Thoracic aorta (tissue), 2 donors: ENCODE data around the gene LRRC8D. TPM values are rescaled to one million over a fixed set of nuclear protein-coding genes. Genes with fewer than 3 reads are reported as not detected.

ENCODE experiments used
- ATAC-seq: fragments of 150-250 bp; one replicate; pipeline ENCODE4 v1.8.0; 2017; ENCODE audit warnings: low read depth; ENCODE audit not compliant: insufficient number of reproducible peaks, low FRiP score
- DNase-seq: peaks from one replicate; pipeline ENCODE4 v3.0.0-alpha.2; 2020; ENCODE audit warnings: low spot score
- H3K27ac ChIP-seq, 2 donors: fragments of 200-600 bp; sonication (generic); 1 replicate in 1 of 2; 2 replicates in 1 of 2; pipeline ENCODE4 v1.5.1; 2016; ENCODE audit warnings: mild to moderate bottlenecking in 2 of 2, moderate library complexity in 2 of 2
- H3K27me3 ChIP-seq: fragments of 200-600 bp; sonication (generic); replicated peaks from 2 replicates; pipeline ENCODE4 v1.6.0; 2016; ENCODE audit warnings: mild to moderate bottlenecking; ENCODE audit not compliant: insufficient read depth
- H3K36me3 ChIP-seq: fragments of 200-600 bp; sonication (generic); one replicate; pipeline ENCODE4 v1.5.1; 2016
- H3K4me1 ChIP-seq, 2 donors: fragments of 200-600 bp; sonication (generic); 1 replicate in 1 of 2; 2 replicates in 1 of 2; pipeline versions ENCODE4 v1.5.1 to v1.6.0; 2016; ENCODE audit warnings: low read depth in 2 of 2, mild to moderate bottlenecking in 1 of 2; ENCODE audit not compliant: control insufficient read depth in 1 of 2
- H3K4me3 ChIP-seq: fragments of 200-600 bp; sonication (generic); 2 replicates; pipeline ENCODE4 v1.5.1; 2016; ENCODE audit warnings: mild to moderate bottlenecking
- H3K9me3 ChIP-seq: fragments of 200-600 bp; sonication (generic); 2 replicates; pipeline ENCODE4 v1.5.1; 2016
- total RNA-seq, 2 donors: library from RNA; depleted of rRNA; stranded (reverse); fragments of >200 nt; gene quantifications; one replicate each; pipeline versions ENCODE4 v1.1.0 to v1.2.3, GENCODE V29; 2016
- TF ChIP-seq, protein P1 (sequence below): fragments of 200-600 bp; sonication (generic); IDR thresholded peaks from one replicate; pipeline ENCODE4 v1.5.1; 2019; ENCODE audit warnings: antibody characterized with exemption

The LRRC8D gene
- total RNA-seq, 2 donors from 2014 or later = 8.8 to 10.7 TPM

DNA sequence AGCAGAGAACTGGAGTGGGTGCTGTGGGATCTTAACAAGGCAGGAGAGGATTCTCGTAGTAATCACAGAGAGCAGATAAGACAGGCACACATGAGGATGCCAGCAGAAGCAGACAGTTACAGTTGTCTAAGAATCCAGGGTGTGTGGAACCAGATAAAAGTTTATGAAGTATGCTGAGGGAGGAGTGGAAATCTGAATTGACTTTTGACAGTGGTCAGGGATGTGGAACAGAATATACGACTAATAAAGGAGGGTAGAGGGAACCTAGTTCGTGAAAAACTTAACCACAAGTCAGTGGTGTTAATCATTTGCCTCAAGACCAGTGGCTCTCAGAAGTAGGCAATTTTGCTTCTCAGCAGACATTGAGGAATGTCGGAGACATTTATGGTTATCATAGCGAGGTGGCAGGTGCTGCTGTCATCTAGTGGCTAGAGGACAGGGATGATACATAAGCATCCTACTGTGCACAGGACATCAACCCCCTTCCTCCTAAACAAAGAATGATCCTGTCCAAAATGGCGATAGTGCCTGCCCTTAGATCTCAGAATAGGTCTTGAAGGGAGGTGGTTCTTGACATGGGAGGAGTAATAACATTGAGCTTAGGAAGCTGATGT is 3.0 kb downstream of the LRRC8D start:
- no peak overlapping the region for H3K4me3 ChIP-seq
- no peaks in the 10 kb centered on the region for H3K27me3 ChIP-seq
- DNase-seq (no peak), ATAC-seq (no peak)
- no peak overlapping the region for H3K27ac ChIP-seq
- no peaks in the 10 kb centered on the region for H3K36me3 ChIP-seq
- TF ChIP-seq, protein P1, sequence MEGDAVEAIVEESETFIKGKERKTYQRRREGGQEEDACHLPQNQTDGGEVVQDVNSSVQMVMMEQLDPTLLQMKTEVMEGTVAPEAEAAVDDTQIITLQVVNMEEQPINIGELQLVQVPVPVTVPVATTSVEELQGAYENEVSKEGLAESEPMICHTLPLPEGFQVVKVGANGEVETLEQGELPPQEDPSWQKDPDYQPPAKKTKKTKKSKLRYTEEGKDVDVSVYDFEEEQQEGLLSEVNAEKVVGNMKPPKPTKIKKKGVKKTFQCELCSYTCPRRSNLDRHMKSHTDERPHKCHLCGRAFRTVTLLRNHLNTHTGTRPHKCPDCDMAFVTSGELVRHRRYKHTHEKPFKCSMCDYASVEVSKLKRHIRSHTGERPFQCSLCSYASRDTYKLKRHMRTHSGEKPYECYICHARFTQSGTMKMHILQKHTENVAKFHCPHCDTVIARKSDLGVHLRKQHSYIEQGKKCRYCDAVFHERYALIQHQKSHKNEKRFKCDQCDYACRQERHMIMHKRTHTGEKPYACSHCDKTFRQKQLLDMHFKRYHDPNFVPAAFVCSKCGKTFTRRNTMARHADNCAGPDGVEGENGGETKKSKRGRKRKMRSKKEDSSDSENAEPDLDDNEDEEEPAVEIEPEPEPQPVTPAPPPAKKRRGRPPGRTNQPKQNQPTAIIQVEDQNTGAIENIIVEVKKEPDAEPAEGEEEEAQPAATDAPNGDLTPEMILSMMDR = no peak
- H3K9me3 ChIP-seq = no peaks in the 10 kb centered on the region
- peaks cover 0 to 13% of the 10 kb centered on the region in 2 donors for H3K4me1 ChIP-seq

DNA sequence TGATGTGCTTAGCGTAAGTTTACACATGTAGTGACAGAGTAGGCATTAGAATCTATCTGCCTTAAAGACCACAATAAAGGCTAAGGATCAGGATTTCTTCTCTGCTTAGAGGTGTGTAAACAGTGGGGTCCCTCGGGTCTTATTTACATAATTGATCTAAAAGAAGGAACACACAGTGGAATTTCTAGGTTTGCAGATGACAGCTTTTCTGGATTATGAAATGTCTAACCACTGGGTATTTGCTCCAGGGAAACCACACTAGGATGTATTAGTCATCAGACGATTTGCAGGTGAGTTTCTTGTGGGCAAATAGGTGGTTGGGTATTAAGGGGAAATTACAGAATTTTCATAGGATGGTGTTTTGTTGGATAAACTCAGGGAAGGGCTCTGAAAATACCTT is 5.8 kb downstream of the LRRC8D start:
- DNase-seq = no peak
- Histone ChIP-seq H3K27me3 (no peaks in the 10 kb centered on the region), H3K36me3 (no peaks in the 10 kb centered on the region), H3K9me3 (no peaks in the 10 kb centered on the region), H3K4me3 (no peak overlapping the region), H3K27ac (no peak overlapping the region), H3K4me1 (peaks cover 0 to 6% of the 10 kb centered on the region in 2 donors)
- TF ChIP-seq, protein P1 = no peak
- no peak for ATAC-seq

DNA sequence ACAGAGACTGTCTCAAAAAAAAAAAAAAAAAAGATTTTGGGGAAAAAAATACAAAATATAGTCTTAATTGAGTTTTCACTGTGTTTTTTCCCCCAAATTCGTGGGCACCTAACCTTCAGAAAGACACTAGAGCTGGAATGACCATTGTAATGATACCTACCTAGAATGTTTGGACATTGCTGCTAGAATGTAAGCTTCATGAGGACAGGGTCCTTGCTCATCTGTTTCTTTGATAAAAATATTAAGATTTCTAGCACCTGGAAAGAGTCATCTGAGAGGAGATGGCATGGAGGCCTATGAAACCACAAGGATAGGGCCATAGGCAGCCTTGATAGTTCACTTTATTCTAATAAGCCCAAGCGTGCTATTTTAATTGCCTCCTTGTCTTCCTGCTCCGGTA is 6.5 kb downstream of the LRRC8D start:
- Histone ChIP-seq H3K36me3 (no peaks in the 10 kb centered on the region), H3K27me3 (no peaks in the 10 kb centered on the region), H3K4me3 (no peak overlapping the region), H3K9me3 (no peaks in the 10 kb centered on the region), H3K4me1 (no peaks in the 10 kb centered on the region), H3K27ac (no peak overlapping the region)
- ATAC-seq = no peak
- DNase-seq = no peak
- TF ChIP-seq, protein P1 = no peak

DNA sequence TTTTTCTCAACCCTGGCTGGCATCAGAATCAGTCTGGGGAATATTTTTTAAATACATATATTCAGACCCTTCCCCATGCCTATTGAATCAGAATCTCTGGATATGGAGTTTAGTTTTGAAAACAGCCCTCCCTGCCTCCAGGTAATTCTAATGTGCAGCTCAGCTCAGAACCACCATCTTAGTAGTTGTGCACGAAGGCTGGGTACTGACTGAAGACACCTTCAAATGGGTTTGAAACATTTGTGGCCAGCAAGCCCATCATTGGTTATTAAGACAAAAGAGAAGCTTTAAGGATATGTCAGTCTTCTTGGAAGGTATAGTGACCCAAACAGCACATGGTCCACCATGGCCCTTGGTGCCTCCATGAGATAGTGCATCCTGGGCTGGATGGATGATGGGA is 7.1 kb downstream of the LRRC8D start:
- TF ChIP-seq, protein P1 = no peak
- DNase-seq (no peak), ATAC-seq (no peak)
- Histone ChIP-seq H3K27ac (no peak overlapping the region), H3K4me1 (no peaks in the 10 kb centered on the region), H3K9me3 (no peaks in the 10 kb centered on the region), H3K4me3 (no peak overlapping the region), H3K36me3 (no peaks in the 10 kb centered on the region), H3K27me3 (no peaks in the 10 kb centered on the region)

DNA sequence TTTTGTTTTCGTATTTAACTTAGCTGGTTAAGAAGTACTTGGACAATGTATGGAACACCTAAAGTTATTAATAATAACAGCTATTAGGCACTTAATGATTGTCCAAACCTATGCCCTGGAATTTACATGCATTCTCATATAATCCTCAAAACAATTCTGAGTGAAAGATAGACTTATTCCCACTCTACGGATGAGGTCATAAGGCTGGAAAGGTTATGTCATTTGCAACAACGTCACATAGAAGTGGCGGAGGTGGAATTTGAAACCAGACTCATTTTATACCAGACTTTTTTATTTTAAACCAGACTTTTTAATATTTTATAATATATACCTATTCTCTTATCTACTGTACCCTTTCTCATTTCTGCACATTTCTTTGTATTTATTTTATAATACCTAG is 8.4 kb downstream of the LRRC8D start:
- H3K27me3 ChIP-seq = no peaks in the 10 kb centered on the region
- H3K4me1 ChIP-seq = no peaks in the 10 kb centered on the region
- no peak overlapping the region for H3K4me3 ChIP-seq
- ATAC-seq (no peak), DNase-seq (no peak)
- H3K36me3 ChIP-seq = no peaks in the 10 kb centered on the region
- TF ChIP-seq, protein P1 = no peak
- H3K9me3 ChIP-seq = no peaks in the 10 kb centered on the region
- no peak overlapping the region for H3K27ac ChIP-seq
